ENCODE data around the gene ISL1. TPM values are rescaled to one million over a fixed set of nuclear protein-coding genes. Genes with fewer than 3 reads are reported as not detected.
A peak's percentile ranks its signal among the peaks of the same experiment; 100 is the strongest.

The ISL1 gene
- total RNA-seq, 1 donor from 2014 or later, result 0.15 TPM

DNA sequence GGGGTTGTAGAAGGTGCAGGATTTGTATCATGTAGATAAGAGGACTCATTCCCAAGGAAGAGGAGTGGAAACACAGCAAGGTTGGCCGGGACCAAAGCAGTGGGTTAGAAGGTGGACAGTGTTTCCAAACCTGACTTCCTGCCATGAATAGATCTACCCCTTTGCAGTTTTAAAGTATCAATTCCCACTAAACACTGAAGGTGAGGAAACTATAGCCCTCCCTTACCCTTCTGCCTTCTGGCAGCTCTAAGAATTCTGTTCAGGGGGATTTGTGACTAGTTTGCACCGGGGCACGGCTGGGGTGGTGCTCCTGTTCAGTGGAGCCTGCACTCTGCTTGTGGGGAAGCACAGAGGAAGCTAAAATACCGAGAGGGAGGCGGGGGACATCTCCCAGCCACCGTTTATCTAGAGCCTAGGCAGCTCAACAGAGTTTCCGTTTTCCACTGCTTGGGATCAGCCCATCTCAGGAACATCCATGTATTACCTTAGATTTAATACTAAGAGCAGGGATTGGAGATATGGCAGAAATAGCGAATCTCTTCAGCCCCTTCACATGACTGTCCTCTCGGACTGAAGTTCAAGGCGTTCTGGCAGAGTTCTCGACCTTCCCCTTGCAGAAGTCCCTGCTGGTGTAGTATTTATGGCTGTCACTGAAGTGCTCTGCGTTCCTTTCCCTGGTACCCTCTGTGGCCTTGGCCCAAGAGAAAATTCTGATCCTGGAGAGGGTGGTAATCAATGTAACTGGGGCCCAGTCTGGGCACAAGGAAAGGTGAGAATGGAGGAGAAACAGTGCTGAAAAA is 5.4 kb downstream of the ISL1 start:
- ATAC-seq, result no peak
- no peaks in the 10 kb centered on the region for H3K9me3 ChIP-seq
- no peaks in the 10 kb centered on the region for H3K36me3 ChIP-seq
- H3K4me1 ChIP-seq, result peaks cover 24% of the 10 kb centered on the region
- intact Hi-C loops (cut with DNase I), result no loop called here
- H3K4me3 ChIP-seq, result no peak overlapping the region
- no peak for TF ChIP-seq CTCF (IDR thresholded peaks at IDR 0.05)
- DNase-seq, result no peak
- H3K27ac ChIP-seq, result no peak overlapping the region
- peaks cover 87% of the 10 kb centered on the region for H3K27me3 ChIP-seq (ENCODE audit: low read depth)

GRCh38 chr5:51389288-51389576 is 6.0 kb downstream of the ISL1 start:
- no peak for ATAC-seq
- intact Hi-C loops (cut with DNase I), result no loop called here

GRCh38 chr5:51389577-51390463 is 6.6 kb downstream of the ISL1 start:
- no peak for DNase-seq
- peak in 1 of 2 donors; percentile 24 for ATAC-seq
- TF ChIP-seq CTCF (IDR thresholded peaks at IDR 0.05), result no peak
- Histone ChIP-seq H3K27ac (no peak overlapping the region), H3K4me1 (peaks cover 24% of the 10 kb centered on the region), H3K36me3 (no peaks in the 10 kb centered on the region), H3K27me3 (ENCODE audit: low read depth) (peaks cover 84% of the 10 kb centered on the region), H3K4me3 (peak overlapping the region; percentile 22), H3K9me3 (no peaks in the 10 kb centered on the region)
- intact Hi-C loops (cut with DNase I), result no loop called here

More at GRCh38 chr5:51389288-51389576, 6.0 kb downstream of the ISL1 start:
- H3K9me3 ChIP-seq, result no peaks in the 10 kb centered on the region
- peak overlapping the region; percentile 22 for H3K4me3 ChIP-seq
- H3K27ac ChIP-seq, result no peak overlapping the region
- peaks cover 24% of the 10 kb centered on the region for H3K4me1 ChIP-seq
- H3K36me3 ChIP-seq, result no peaks in the 10 kb centered on the region
- TF ChIP-seq CTCF (IDR thresholded peaks at IDR 0.05), result no peak
- H3K27me3 ChIP-seq (ENCODE audit: low read depth), result peaks cover 87% of the 10 kb centered on the region
- no peak for DNase-seq

DNA sequence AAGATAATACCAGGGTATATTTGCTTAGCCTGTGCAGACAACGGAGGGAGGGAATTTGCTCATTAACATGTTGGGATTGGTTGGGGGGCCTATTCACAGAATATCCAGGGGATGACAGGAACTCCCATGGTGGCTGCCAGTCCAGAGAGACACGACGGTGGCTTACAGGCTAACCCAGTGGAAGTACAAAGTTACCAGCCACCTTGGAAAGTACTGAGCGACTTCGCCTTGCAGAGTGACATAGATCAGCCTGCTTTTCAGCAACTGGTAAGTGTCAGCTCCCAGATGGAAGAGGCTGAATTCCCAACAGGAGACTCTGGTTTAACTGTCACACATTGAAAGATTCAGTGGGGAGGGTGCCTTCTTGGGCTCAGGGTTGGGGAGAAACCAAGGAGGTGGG is 7.9 kb downstream of the ISL1 start:
- no peak for ATAC-seq
- intact Hi-C loops (cut with DNase I), result no loop called here

More for the DNA sequence above, 7.9 kb downstream of the ISL1 start:
- no peak overlapping the region for H3K27ac ChIP-seq
- no peaks in the 10 kb centered on the region for H3K9me3 ChIP-seq
- peaks cover 24% of the 10 kb centered on the region for H3K4me1 ChIP-seq
- DNase-seq, result no peak
- H3K27me3 ChIP-seq (ENCODE audit: low read depth), result peaks cover 84% of the 10 kb centered on the region
- no peak for TF ChIP-seq CTCF (IDR thresholded peaks at IDR 0.05)
- H3K36me3 ChIP-seq, result no peaks in the 10 kb centered on the region
- no peak overlapping the region for H3K4me3 ChIP-seq

Measured in lower lobe of right lung (tissue), 2 donors.